22Rv1 (cell line): ENCODE results near the gene GOLGA3.
"Not testable (repeated sequence)": the region's sequence is repeated elsewhere in the genome, so short reads cannot be mapped to it uniquely, and the experiment has no call there.

Experiments
- H3K27ac ChIP-seq: fragments of 450-650 bp; 2 replicates; pipeline ENCODE4 v1.5.1; 2017
- ZFX ChIP-seq: fragments of 450-650 bp; IDR thresholded peaks from 2 replicates; pipeline ENCODE4 v1.6.1; 2017; ENCODE audit warnings: antibody characterized with exemption, borderline replicate concordance
- TF ChIP-seq, protein P1 (sequence below): fragments of 450-650 bp; IDR thresholded peaks from 2 replicates; pipeline ENCODE4 v1.5.1; 2017; ENCODE audit warnings: mild to moderate bottlenecking

The GOLGA3 gene

DNA sequence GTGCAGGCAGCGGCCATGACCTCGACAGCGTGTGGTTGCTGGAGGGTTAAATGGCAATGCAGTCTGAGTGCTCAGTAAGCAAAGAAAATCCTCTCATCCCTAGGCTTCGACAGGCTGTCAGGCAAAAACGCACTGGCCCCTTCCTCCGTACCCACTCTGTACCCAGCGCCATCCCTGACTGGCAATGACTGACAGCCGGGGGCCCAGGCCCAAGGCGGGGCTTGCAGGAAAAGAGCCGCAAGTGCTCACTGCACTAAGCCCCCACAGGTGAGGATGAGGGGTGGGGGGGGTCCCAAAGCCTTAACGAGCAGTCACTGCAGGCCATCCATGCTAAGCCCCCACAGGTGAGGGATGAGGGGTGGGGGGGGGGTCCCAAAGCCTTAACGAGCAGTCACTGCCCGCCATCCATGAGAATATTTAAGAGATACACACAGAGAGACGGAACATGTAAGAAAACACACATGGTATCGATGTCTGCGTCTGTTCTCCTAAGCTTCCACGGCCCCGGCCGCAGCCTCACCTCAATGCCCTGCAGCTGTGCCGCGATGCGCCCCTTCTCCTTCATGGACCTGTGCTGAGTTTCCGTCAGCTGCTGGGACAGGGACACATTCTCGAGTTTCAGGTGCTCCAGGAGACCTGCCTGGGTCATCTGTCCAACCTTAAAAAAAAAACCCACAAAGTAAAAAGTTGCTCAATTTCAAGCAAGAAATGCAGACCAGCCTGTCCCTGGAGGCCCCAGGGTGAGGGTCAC lies 30.7 kb downstream of the GOLGA3 start:
- TF ChIP-seq, protein P1, sequence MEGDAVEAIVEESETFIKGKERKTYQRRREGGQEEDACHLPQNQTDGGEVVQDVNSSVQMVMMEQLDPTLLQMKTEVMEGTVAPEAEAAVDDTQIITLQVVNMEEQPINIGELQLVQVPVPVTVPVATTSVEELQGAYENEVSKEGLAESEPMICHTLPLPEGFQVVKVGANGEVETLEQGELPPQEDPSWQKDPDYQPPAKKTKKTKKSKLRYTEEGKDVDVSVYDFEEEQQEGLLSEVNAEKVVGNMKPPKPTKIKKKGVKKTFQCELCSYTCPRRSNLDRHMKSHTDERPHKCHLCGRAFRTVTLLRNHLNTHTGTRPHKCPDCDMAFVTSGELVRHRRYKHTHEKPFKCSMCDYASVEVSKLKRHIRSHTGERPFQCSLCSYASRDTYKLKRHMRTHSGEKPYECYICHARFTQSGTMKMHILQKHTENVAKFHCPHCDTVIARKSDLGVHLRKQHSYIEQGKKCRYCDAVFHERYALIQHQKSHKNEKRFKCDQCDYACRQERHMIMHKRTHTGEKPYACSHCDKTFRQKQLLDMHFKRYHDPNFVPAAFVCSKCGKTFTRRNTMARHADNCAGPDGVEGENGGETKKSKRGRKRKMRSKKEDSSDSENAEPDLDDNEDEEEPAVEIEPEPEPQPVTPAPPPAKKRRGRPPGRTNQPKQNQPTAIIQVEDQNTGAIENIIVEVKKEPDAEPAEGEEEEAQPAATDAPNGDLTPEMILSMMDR, result no peak
- TF ChIP-seq ZFX, result no peak
- no peak overlapping the region for H3K27ac ChIP-seq

DNA sequence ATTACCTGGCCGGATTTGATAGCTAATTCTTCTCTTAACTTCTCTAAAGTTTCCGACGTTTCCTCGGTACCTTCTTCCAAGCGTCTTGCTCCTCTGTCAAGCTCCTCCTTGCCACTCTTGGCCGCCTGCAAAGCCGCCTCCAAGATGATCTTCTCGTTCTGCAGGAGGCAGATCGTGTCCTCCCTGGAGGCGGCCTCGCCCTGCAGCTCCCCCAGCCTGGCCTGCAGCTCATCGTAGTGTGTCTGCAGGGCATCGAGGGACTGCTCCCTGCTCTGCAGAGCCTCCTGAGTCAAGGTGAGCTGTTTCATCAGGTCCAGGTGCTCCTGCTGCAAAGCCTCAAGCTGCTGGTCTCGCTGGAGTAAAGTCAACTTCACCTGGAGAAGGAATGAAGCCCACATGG lies 32.8 kb downstream of the GOLGA3 start:
- TF ChIP-seq, protein P1, result no peak
- H3K27ac ChIP-seq, result no peak overlapping the region

DNA sequence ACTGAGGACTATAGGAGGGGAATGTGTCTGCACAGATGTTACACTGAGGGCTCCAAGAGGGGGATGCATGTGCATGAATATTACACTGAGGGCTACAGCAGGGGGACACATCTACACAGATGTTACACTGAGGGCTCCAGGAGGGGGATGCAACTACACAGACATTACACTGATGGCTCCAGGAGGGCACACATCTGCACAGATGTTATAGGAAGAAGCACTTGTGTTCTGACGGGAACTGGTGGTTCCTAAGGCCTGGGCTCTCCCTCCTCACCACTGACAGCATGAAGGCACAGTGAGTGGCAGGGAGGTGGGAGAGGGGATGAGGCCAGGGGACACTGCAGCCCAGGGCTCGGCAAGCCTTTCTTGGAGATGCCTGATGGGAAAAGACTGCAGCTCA lies 36.7 kb downstream of the GOLGA3 start:
- not testable (repeated sequence) for H3K27ac ChIP-seq

DNA sequence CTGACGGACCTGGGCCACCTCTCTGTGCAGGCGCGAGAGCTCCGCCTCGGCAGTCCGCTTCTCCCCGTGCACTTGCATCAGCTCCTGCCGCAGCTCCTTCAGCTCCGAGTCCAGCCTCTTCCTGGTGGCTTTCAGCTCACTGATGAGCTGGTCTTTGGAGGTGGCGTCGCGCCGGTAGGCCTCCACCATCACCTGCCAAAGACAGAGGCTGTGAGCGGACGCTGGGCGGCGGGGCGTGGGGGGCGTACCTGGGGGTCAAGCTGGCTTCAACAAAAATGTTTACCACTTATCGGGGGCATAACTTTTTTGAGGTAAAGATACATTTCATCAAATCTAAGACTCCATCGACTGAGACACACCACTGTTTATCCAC lies 39.6 kb downstream of the GOLGA3 start:
- peak overlapping the region; percentile 13; the same call in 1 of the 2 replicates for H3K27ac ChIP-seq

DNA sequence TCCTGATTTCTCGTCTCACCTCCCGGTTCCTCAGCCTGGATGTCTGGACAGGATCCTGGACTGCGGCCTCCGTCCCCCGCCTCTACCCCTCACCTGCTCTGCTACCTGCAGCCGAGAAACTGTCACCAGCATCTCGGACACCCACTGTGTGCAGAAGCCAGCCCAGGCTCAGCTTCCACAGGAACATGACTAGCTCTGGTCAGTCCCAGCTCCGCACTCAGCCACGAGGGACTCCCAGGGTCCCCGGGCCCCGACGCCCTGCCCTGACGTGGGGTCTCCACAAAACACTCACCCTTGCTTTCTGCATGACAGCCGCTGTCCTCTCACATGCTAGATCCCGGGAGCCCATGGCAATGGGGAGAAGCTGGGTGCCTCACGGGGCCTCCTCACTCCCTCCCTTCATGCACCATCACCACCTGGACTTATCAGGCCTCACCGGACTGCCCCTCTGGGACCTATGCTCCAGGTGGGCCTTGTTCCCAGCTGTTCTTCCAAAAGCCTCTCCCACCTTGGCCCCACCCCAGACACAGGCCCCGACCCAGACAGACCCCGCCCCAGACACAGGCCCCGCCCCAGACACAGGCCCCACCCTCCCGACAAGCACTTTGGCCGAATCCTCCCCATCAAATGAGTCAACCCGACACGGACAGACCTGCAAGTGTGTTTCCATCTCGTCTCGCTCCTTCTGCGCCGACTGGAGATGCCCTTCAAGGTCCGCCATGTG lies 40.1 kb downstream of the GOLGA3 start:
- H3K27ac ChIP-seq, result no peak overlapping the region
- no peak for TF ChIP-seq ZFX
- TF ChIP-seq, protein P1, result no peak

More for the DNA sequence above, 39.6 kb downstream of the GOLGA3 start:
- TF ChIP-seq ZFX, result no peak
- TF ChIP-seq, protein P1, result no peak

DNA sequence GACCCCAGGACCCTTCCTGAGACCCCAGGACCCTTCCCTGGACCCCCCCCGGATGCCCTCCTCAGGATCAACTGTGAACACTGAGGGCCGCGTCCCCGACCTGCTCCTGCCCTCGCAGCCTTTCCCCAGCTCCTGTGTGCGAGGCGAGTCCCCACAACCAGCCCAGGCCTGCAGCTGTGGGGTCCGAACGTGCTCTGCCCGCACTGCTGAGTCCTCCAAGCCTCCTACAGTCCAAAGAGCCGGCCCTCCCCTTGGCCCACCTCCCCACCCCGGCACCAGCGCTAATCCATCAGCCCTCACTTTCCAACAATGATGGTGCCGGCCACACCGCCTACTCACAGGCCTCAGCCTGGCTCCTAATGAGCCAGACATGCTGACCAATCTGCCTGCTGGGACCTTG lies 40.8 kb downstream of the GOLGA3 start:
- H3K27ac ChIP-seq, result no peak overlapping the region
- TF ChIP-seq, protein P1, result no peak
- no peak for TF ChIP-seq ZFX

DNA sequence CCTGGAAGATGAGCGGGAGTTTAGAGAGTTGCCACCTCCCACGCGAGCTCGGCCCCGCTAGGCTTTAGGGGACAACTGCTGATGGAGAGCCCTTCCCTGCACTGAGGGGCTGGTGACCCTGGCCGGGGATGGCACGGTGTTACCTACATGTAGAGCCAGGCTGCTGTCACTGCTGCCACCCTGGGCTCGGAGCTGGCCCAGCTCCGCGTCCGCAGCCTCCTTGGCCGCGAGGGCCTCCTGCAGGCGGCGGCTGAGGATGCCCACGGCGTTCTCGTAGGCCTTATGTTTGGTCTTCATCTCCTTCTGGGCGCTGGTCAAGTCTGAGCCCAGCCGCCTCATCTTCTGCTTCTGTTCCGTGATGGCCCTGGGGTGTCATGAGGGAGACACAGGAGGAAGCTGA lies 42.5 kb downstream of the GOLGA3 start:
- TF ChIP-seq ZFX, result no peak
- TF ChIP-seq, protein P1, result no peak

More for the DNA sequence above, 42.5 kb downstream of the GOLGA3 start:
- H3K27ac ChIP-seq, result no peak overlapping the region
